Activated B cell treated with CpG ODN at 0.5 μM for 24 hours (primary cell): ENCODE results near the gene FAM72C. TPM values are rescaled to one million over a fixed set of nuclear protein-coding genes. Genes with fewer than 3 reads are reported as not detected.
"Not testable (repeated sequence)": the region's sequence is repeated elsewhere in the genome, so short reads cannot be mapped to it uniquely, and the experiment has no call there.

Experiments used
- ATAC-seq: fragments of 200-7000 bp; cut with Tn5 transposase; one replicate; pipeline ENCODE4 v1.10.0; 2021; ENCODE audit warnings: low read depth, mild to moderate bottlenecking, moderate library complexity
- CTCF ChIA-PET: fragments of 350-600 bp; sonication (Branson Sonifier 250); formaldehyde crosslinking; loops from one replicate; lab custom pipeline; 2021; ENCODE audit warnings: antibody characterized with exemption; lab: Charles Lee
- POLR2A ChIA-PET: fragments of 350-600 bp; sonication (Branson Sonifier 250); formaldehyde crosslinking; loops from one replicate; lab custom pipeline; 2021; ENCODE audit warnings: antibody characterized with exemption; lab: Charles Lee
- DNase-seq: peaks from one replicate; pipeline ENCODE4 v3.0.0; 2022
- H3K27ac Mint-ChIP-seq: one replicate; pipeline ENCODE4 v1.8.0; 2020; ENCODE audit warnings: mixed read lengths
- H3K27me3 Mint-ChIP-seq: one replicate; pipeline ENCODE4 v1.8.0; 2021; ENCODE audit warnings: mixed read lengths
- H3K36me3 Mint-ChIP-seq: one replicate; pipeline ENCODE4 v1.8.0; 2021; ENCODE audit warnings: low read depth, mixed read lengths
- H3K4me1 Mint-ChIP-seq: one replicate; pipeline ENCODE4 v1.8.0; 2021; ENCODE audit warnings: mixed read lengths
- H3K4me3 Mint-ChIP-seq: one replicate; pipeline ENCODE4 v1.8.0; 2020; ENCODE audit warnings: mild to moderate bottlenecking, mixed read lengths
- H3K9me3 Mint-ChIP-seq: one replicate; pipeline ENCODE4 v1.8.0; 2020; ENCODE audit warnings: mixed read lengths
- intact Hi-C: fragments of 100-400 bp; cut with micrococcal nuclease; formaldehyde crosslinking; loops from one replicate; pipeline ENCODE4 v1.15.1; 2024
- total RNA-seq: library from RNA; stranded (reverse); gene quantifications from 2 replicates; pipeline ENCODE4 v1.2.3, GENCODE V29; 2022

FAM72C gene
- total RNA-seq, 1 donor from 2014 or later, result 0.27 TPM

GRCh38 chr1:143973876-143974414 lies 2.2 kb upstream of the FAM72C start:
- ATAC-seq, POLR2A ChIA-PET, H3K4me1 Mint-ChIP-seq, H3K27me3 Mint-ChIP-seq, H3K36me3 Mint-ChIP-seq, DNase-seq, CTCF ChIA-PET, H3K9me3 Mint-ChIP-seq, intact Hi-C loops: not testable (repeated sequence)
- Mint-ChIP-seq H3K4me3 (peak overlapping the region; percentile 90), H3K27ac (peak overlapping the region; percentile 63)

GRCh38 chr1:143972753-143973326 lies 1.1 kb upstream of the FAM72C start:
- intact Hi-C loops, H3K27me3 Mint-ChIP-seq, H3K4me3 Mint-ChIP-seq, H3K9me3 Mint-ChIP-seq, DNase-seq, POLR2A ChIA-PET, H3K4me1 Mint-ChIP-seq, H3K27ac Mint-ChIP-seq, H3K36me3 Mint-ChIP-seq, CTCF ChIA-PET: not testable (repeated sequence)
- peak; percentile 1 for ATAC-seq

GRCh38 chr1:143965860-143966259 lies 5.9 kb downstream of the FAM72C start:
- intact Hi-C loops, H3K4me3 Mint-ChIP-seq, H3K27ac Mint-ChIP-seq: not testable (repeated sequence)

GRCh38 chr1:143964294-143964693 lies 7.5 kb downstream of the FAM72C start:
- H3K4me1 Mint-ChIP-seq, H3K27me3 Mint-ChIP-seq, DNase-seq, H3K4me3 Mint-ChIP-seq, H3K9me3 Mint-ChIP-seq, intact Hi-C loops, POLR2A ChIA-PET, CTCF ChIA-PET, H3K27ac Mint-ChIP-seq, H3K36me3 Mint-ChIP-seq, ATAC-seq: not testable (repeated sequence)

More at GRCh38 chr1:143965860-143966259, 5.9 kb downstream of the FAM72C start:
- H3K36me3 Mint-ChIP-seq, ATAC-seq, CTCF ChIA-PET, H3K9me3 Mint-ChIP-seq, H3K27me3 Mint-ChIP-seq, POLR2A ChIA-PET, H3K4me1 Mint-ChIP-seq, DNase-seq: not testable (repeated sequence)

GRCh38 chr1:143955930-143956329 lies 15.9 kb downstream of the FAM72C start:
- ATAC-seq, H3K27me3 Mint-ChIP-seq, H3K4me1 Mint-ChIP-seq, H3K27ac Mint-ChIP-seq, H3K36me3 Mint-ChIP-seq, POLR2A ChIA-PET, intact Hi-C loops, DNase-seq, H3K9me3 Mint-ChIP-seq, H3K4me3 Mint-ChIP-seq, CTCF ChIA-PET: not testable (repeated sequence)

- H3K27me3 Mint-ChIP-seq, H3K27ac Mint-ChIP-seq, DNase-seq, H3K36me3 Mint-ChIP-seq, POLR2A ChIA-PET, ATAC-seq, H3K4me3 Mint-ChIP-seq, H3K4me1 Mint-ChIP-seq, CTCF ChIA-PET, H3K9me3 Mint-ChIP-seq, intact Hi-C loops: not testable (repeated sequence)
These were observed 18.9 kb downstream of the FAM72C start for GRCh38 chr1:143952913-143953312.

- ATAC-seq, CTCF ChIA-PET, POLR2A ChIA-PET, H3K36me3 Mint-ChIP-seq, H3K9me3 Mint-ChIP-seq, H3K27me3 Mint-ChIP-seq, H3K4me1 Mint-ChIP-seq, intact Hi-C loops, H3K27ac Mint-ChIP-seq, DNase-seq, H3K4me3 Mint-ChIP-seq: not testable (repeated sequence)
These were observed 20.0 kb downstream of the FAM72C start for GRCh38 chr1:143951485-143952391.

GRCh38 chr1:143947749-143948148 lies 24.0 kb downstream of the FAM72C start:
- intact Hi-C loops, H3K27me3 Mint-ChIP-seq, H3K27ac Mint-ChIP-seq, ATAC-seq, H3K4me3 Mint-ChIP-seq, H3K36me3 Mint-ChIP-seq, H3K9me3 Mint-ChIP-seq, DNase-seq, CTCF ChIA-PET, H3K4me1 Mint-ChIP-seq, POLR2A ChIA-PET: not testable (repeated sequence)

GRCh38 chr1:143945253-143945652 lies 26.5 kb downstream of the FAM72C start:
- H3K9me3 Mint-ChIP-seq, intact Hi-C loops, H3K4me1 Mint-ChIP-seq: not testable (repeated sequence)

GRCh38 chr1:143944576-143945240 lies 27.1 kb downstream of the FAM72C start:
- H3K27me3 Mint-ChIP-seq, ATAC-seq, H3K36me3 Mint-ChIP-seq, H3K4me3 Mint-ChIP-seq, POLR2A ChIA-PET, intact Hi-C loops, DNase-seq, H3K4me1 Mint-ChIP-seq, CTCF ChIA-PET, H3K27ac Mint-ChIP-seq, H3K9me3 Mint-ChIP-seq: not testable (repeated sequence)

More at GRCh38 chr1:143945253-143945652, 26.5 kb downstream of the FAM72C start:
- H3K27me3 Mint-ChIP-seq, H3K27ac Mint-ChIP-seq, H3K36me3 Mint-ChIP-seq, ATAC-seq, H3K4me3 Mint-ChIP-seq, DNase-seq, POLR2A ChIA-PET, CTCF ChIA-PET: not testable (repeated sequence)

GRCh38 chr1:143943319-143943978 lies 28.3 kb downstream of the FAM72C start:
- H3K4me1 Mint-ChIP-seq, H3K9me3 Mint-ChIP-seq, CTCF ChIA-PET, H3K27ac Mint-ChIP-seq, H3K4me3 Mint-ChIP-seq, H3K36me3 Mint-ChIP-seq, POLR2A ChIA-PET, DNase-seq, H3K27me3 Mint-ChIP-seq, ATAC-seq, intact Hi-C loops: not testable (repeated sequence)
